ENCODE data around the gene SPRED3.
"Not testable (repeated sequence)": the region's sequence is repeated elsewhere in the genome, so short reads cannot be mapped to it uniquely, and the experiment has no call there.

Gene SPRED3

DNA sequence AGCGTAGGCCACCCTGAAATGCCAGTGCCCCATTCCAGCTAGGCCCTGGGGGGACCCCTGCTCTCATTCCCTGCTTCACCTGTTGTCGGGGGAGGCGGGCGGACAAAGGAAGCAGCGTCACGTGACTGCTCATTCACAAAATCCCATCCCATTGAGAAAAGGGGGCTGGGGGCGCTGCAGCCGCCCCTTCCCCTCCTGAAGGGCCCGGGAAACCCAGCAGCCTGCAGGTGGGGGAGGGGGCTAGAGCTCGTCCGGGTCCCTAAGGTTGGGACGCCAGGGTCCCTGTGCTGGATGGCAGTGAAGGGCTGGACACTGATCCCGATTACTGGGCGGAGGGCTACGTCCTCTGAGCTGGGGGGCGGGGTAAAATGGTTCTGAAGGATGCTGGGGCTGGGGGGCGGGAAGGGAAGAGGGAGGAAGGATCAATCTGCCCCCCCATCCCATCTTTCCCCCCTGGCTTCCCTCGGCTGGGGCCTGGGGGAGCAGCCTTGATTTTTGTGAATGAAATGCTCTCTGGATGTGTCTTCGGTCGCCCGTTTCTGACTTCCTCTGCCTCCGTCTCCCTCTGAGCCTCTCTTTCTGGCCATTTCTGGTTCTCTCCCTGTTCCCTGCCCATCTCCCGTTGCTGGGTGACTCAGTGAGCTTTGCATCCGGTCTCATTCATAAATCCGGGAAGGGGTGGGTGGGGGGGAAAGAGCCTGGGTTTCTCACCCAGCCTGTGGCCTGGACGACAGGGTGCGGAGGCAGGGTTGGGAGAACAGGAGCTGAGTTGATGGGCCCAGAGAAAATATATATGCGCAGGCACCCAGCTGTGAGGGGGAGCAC lies 816 bp downstream of the SPRED3 start:
- H3K27ac ChIP-seq, result peak overlapping the region in 16 of 21 experiments; percentile 19 to 78 (median 53)
- H3K4me3 ChIP-seq, result peak overlapping the region; percentile 26 to 54 (median 42)

DNA sequence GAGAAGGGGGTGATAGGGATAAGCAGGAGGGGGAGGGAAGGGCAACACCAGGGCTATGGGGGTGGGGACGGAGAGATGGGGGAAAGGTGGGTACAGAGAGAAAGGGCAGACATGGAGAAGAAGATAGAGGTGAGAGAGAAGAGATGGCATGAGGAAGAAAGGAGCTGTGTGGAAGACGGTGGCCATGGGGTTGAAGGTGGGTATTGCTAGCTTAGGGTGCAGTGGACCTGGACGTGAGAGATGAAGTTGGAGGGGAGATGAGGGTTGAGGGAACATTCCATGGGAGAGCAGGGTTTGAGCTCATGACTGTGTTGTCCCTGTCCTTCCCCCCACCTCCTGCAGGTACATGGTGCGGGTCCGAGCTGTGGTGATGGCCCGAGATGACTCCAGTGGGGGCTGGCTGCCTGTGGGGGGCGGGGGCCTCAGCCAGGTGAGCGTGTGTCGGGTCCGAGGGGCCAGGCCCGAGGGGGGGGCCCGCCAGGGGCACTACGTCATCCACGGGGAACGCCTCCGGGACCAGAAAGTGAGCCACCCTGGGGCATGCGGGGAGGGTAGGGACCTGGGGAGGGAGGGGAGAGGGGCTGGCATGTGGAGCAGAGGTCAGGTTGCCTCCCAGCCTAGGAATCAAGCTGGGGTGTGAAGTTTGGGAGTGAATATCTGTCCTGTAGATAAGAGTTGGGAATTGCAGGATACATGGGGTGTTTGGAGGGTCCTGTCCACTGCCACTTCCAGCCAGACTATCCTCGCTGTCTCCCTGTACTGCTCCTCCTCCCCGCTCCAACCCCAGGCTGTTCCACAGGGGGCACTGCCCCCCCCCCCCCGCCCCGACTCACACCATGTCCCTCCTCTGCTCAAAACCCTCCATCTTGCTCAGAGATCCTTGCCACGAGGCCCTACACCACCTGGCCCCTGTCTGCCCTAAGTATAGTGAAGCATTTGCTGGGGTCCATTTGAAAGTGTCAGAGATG lies 1.7 kb downstream of the SPRED3 start:
- Histone ChIP-seq H3K27ac (peak overlapping the region in 5 of 21 experiments; percentile 19 to 78 (median 65)), H3K4me3 (no peak overlapping the region)

DNA sequence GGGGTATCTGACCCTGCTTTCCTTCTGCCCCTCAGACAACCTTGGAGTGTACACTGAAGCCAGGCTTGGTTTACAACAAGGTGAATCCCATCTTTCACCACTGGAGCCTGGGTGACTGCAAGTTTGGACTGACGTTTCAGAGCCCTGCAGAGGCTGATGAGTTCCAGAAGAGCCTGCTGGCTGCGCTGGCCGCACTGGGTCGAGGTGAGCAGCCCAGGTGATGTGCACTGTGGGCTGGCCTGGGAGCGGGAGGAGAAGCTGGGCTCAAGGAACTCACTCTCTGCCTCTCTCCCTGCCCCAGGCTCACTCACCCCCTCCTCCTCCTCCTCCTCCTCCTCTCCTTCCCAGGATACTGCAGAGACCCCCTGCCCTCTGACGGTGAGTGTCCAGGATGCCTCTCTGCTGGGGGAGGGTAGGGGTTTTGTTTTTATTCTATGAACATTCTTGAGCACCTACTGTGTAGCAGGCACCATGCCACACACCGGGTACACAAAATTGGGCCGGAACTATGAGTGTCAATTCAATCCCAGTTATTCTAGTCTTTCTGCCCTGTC lies 3.5 kb downstream of the SPRED3 start:
- Histone ChIP-seq H3K27ac (no peak overlapping the region), H3K4me3 (no peak overlapping the region)

GRCh38 chr19:38392707-38393308 lies 4.3 kb downstream of the SPRED3 start:
- Histone ChIP-seq H3K4me3 (no peak overlapping the region), H3K27ac (no peak overlapping the region)

DNA sequence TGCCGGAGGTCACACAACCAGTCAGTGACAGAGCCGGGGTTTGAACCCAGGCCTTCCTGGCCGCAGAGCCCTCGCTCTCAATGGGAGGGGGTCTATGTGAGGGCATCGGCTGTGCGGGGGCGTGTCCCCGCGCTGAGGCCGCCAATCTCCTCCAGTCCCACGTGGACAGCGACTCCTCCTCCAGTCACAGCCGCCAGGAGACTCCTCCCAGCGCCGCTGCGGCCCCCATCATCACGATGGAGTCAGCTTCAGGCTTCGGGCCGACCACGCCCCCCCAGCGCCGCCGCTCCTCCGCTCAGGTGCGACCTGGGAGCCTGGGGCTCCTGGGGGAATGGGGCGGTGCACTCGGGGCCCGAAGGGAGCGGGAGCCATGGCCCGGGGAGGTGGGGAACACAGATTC lies 6.0 kb downstream of the SPRED3 start:
- H3K27ac ChIP-seq, result peak overlapping the region in 5 of 21 experiments; percentile 72 to 80 (median 74)
- peak overlapping the region in 6 of 7 experiments; percentile 7 to 53 (median 38) for H3K4me3 ChIP-seq

DNA sequence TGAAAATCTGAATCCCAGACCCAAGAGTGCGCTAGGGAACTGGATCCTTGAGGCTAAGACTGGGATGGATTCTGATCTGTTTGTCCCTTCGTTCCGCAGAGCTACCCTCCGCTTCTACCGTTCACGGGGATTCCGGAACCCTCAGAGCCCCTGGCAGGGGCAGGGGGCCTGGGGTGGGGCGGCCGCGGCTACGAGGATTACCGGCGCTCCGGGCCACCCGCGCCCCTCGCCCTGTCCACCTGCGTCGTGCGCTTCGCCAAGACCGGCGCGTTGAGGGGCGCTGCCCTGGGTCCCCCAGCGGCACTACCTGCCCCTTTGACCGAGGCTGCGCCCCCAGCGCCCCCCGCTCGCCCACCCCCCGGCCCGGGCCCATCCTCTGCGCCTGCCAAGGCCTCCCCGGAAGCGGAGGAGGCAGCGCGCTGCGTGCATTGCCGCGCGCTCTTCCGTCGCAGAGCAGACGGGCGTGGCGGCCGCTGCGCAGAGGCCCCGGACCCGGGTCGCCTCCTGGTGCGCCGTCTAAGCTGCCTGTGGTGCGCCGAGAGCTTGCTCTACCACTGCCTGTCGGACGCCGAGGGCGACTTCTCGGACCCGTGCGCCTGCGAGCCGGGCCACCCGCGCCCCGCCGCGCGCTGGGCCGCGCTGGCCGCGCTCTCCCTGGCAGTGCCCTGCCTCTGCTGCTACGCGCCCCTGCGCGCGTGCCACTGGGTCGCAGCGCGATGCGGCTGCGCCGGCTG lies 7.1 kb downstream of the SPRED3 start:
- H3K27ac ChIP-seq, result peak overlapping the region; percentile 26 to 86 (median 73)
- H3K4me3 ChIP-seq, result peak overlapping the region; percentile 25 to 53 (median 38)

GRCh38 chr19:38399081-38399480 lies 10.6 kb downstream of the SPRED3 start:
- no peak overlapping the region for H3K27ac ChIP-seq
- H3K4me3 ChIP-seq, result no peak overlapping the region

DNA sequence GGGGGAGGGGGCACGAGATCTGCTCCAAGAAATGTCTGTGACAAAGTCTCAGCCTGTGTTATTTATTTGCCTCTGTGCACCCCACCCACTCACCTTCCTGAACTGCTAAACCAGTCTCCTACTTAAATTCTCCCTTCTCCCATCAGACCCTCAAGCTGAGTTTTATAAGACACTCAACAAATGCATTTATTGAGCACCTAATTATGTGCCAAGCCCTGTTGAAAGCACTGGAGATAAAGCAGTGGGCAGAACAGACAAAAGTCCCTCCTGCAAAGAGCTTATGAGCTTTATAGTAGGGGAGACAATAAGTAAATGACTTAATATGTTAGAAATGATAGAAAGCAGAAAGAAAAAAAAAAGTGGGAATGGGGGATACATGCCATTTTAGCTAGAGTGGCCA lies 11.0 kb downstream of the SPRED3 start:
- no peak overlapping the region for H3K27ac ChIP-seq
- no peak overlapping the region for H3K4me3 ChIP-seq

GRCh38 chr19:38400361-38400760 lies 11.9 kb downstream of the SPRED3 start:
- Histone ChIP-seq H3K4me3 (no peak overlapping the region), H3K27ac (no peak overlapping the region)

DNA sequence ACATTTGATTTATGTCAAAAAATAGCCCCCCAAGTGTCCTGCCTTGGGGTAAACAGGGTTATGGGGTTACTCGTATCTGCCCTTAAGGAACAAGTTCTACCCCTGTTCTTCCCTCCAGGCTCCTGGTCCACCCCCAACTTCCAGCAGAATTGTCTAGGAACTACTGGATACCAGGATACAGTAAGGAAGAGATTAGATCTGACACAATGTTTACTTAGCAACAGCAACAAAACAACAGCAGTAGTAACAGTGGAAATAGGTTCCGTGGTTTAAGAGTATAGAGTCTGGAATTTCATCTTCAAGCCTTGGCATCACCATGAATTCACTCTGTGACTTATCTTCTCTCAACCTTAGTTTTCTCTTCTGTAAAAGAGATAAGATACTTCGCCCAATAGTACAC lies 12.7 kb downstream of the SPRED3 start:
- Histone ChIP-seq H3K27ac (no peak overlapping the region), H3K4me3 (no peak overlapping the region)

- Histone ChIP-seq H3K4me3 (peak overlapping the region; percentile 66 to 95 (median 91)), H3K27ac (peak overlapping the region in 15 of 21 experiments; percentile 2 to 96 (median 65))
Observed at GRCh38 chr19:38402623-38402966, 14.1 kb downstream of the SPRED3 start.

DNA sequence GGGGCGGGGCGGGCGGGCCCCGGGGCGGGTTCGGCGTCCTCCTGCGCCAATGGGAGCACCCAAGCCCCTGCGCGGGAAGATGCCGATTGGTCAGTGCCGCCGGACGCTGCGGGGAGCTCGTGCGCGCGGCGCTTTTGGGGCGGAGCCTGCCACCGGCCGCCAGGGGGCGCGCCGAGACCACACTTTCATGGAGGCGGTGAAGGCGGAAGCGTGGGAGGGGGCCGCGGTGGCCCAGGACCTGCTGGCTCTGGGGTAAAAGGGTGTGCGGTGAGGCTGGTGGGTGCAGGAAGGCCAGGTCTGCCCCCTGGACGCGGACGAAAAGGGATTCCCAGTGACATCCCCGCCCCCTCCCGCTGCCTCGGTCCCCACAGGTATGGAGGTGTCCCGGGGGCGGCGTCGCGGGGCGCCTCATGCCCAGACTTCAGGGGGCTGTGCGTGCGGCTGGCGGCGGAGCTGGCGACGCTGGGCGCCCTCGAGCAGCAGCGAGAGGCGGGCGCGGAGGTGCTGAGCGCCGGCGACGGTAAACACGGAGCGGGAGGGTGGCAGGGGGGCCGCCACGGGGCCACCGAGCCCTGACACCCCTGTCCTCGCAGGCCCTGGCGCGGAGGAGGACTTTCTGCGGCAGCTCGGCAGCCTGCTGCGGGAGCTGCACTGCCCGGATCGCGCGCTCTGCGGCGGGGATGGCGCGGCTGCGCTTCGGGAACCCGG lies 14.6 kb downstream of the SPRED3 start, which contains the start of gene FAM98C:
TSS of gene FAM98C (plus strand) at position 127 of the 708 bp plus-strand sequence. CDS start at position 188, 61 bp downstream.
- Histone ChIP-seq H3K27ac (peak within 1 kb of the TSS; percentile 68 to 96 (median 91)), H3K4me3 (peak within 1 kb of the TSS; percentile 66 to 95 (median 91))

- Histone ChIP-seq H3K27ac (no peak overlapping the region), H3K4me3 (no peak overlapping the region)
Observed at GRCh38 chr19:38404858-38405257, 16.4 kb downstream of the SPRED3 start.

DNA sequence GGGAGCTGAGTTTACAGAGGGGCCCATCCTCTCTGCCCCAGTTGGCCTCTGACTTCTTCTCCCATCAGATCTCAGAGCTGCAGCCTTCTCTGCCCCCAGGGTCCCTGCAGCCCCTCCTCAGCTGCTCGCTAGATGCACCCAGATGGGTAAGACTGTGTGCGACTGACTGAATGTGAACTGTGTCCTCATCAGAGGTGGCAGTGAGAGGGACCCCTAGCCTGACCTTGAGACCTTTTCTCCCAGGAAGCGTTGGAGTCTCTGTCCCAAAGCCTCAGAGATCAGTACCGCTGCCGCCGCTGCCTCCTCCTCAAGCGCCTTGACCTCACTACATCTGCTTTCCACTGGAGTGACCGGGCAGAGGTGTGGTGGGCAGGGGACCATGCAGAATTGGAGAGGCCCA lies 16.8 kb downstream of the SPRED3 start:
- H3K27ac ChIP-seq, result no peak overlapping the region

GRCh38 chr19:38409631-38410133 lies 21.2 kb downstream of the SPRED3 start:
- Histone ChIP-seq H3K27ac (no peak overlapping the region), H3K4me3 (no peak overlapping the region)

More for the DNA sequence above, 16.8 kb downstream of the SPRED3 start:
- no peak overlapping the region for H3K4me3 ChIP-seq

DNA sequence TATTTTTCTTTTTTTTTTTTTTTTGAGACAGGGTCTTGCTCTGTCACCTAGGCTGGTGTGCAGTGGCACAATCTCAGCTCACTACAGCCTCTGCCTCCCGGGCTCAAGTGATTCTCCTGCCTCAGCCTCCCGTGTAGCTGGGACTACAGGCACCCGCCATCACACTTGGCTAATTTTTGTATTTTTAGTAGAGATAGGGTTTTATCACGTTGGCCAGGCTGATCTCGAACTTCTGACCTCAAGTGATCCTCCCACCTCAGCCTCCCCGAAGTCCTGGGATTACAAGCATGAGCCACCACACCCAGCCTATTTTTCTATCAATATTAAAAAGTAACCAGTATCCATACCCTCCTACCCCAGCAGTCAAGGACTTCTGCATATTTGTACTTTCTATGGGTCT lies 21.9 kb downstream of the SPRED3 start:
- H3K27ac ChIP-seq, H3K4me3 ChIP-seq: not testable (repeated sequence)

GRCh38 chr19:38411041-38411712 lies 22.7 kb downstream of the SPRED3 start:
- H3K4me3 ChIP-seq, result no peak overlapping the region
- H3K27ac ChIP-seq, result no peak overlapping the region

DNA sequence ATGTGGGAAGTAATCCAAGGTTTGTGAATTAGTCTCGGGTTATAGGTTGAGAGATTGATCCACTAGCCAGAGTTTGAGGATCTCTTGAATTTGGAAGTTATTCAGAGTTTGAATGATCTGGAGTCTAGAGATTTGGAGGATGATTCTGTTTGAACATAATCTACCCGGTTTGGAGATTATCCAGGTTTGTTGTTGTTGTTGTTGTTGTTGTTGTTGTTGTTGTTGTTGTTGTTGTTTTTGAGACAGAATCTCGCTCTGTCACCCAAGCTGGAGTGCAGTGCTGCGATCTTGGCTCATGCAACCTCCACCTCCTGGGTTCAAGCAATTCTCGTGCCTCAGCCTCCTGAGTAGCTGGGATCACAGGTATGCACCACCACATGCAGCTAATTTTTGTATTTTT lies 23.4 kb downstream of the SPRED3 start:
- not testable (repeated sequence) for H3K4me3 ChIP-seq, H3K27ac ChIP-seq

Measured in skin epidermis (tissue), 12 donors.